Cortex of kidney (tissue), 1 donor: ENCODE data around the gene CABP4.
A peak's percentile ranks its signal among the peaks of the same experiment; 100 is the strongest.
"Not testable (repeated sequence)": the region's sequence is repeated elsewhere in the genome, so short reads cannot be mapped to it uniquely, and the experiment has no call there.

ENCODE experiments used
- DNase-seq: peaks from one replicate; lab custom pipeline; 2025; lab: John Stamatoyannopoulos, UW

The CABP4 gene

DNA sequence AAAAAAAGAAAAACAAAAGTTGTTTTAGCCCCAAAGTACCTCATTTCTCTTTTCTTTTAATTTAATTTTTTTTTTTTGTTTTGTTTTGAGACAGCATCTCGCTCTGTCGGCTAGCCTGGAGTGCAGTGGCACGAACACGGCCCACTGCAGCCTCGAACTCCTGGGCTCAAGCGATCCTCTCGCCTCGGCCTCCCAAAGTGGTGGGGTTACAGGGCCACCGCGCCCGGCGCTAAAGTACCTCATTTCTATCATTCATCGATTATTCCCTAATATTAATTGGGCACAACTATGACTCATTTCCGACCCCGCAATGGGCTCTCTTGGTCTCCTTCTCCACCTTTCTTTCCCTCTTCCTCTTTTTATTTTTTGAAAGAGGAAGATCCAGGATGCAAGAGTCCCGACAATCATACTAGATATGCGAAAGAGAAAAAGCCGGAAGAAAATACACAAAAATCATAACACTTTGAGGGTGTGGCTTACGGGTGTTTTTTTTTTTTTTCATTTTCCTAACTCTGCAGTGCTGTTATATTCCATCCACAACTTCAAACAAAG lies 27.2 kb downstream of the CABP4 start:
- no peak for DNase-seq

DNA sequence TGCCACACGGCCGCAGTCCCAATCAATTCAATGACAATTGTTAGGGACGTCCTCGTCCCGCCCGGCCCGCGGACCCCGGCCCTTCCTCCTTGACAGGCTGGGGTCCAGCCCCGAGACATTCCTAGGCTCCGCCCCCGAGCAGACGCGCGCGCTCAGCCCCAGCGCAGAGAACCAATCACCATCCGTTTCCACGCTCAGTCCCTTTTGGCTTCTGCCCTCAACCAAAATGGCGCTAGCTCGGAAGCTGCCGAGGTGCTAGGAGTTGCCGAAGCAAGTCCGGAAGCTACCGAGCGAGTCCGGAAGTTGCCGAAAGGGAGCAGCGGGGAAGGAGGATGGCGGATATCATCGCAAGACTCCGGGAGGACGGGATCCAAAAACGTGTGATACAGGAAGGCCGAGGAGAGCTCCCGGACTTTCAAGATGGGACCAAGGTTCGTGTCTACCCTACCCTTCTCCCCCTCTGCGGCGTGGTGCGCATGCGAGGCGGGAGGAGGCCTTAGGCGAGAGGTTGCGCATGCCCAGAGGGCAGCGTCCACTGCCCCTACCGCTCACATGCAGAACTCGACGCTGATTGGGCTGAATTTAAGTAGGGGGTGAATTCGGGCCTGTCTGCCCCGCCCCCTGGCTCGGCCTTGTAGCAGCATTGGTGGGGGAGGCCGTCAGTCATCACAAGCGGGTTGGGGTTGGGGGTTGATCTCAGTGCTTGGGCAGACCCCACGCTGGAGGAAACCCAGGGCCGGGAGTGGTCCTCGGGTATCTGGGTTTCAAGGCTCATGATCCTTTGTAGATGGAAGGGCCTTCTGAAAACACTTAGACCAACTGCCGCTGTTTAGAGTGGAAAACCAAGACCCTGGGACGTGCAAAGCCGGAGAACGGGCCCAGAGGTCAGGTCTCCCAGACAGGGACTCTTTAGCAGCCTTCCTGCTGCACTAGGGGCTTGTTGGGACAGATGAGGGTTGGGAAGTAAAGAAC lies 28.0 kb downstream of the CABP4 start, which contains the start of gene AIP:
Gene AIP (plus strand): TSS at position 200 of the 972 bp plus-strand sequence. CDS start 133 bp downstream, at position 333.
- DNase-seq: peak; percentile 91

GRCh38 chr11:67483831-67484665 lies 28.9 kb downstream of the CABP4 start:
- no peak for DNase-seq

DNA sequence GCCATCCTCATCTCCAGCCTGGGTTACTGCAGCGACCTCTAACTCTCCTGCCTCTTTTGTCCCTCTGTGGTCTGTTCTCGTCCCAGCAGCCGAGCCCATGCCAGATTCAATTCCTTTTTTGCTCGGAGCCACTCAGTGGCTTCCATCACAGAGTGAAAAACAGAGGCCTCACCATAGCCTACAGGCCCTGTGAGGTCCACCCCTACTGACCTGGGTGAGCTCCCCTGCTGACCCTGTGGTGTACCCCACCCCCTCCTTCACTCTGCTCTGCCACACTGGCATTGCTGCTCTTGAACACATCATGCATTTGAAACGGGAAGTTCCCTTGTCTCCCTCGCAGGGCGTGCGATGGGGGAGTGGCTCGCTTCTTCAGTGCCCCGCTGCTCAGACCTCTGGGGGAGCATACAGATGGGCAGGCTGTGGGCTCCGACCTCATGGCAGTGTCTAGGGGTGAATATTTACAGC lies 29.7 kb downstream of the CABP4 start:
- DNase-seq: no peak

DNA sequence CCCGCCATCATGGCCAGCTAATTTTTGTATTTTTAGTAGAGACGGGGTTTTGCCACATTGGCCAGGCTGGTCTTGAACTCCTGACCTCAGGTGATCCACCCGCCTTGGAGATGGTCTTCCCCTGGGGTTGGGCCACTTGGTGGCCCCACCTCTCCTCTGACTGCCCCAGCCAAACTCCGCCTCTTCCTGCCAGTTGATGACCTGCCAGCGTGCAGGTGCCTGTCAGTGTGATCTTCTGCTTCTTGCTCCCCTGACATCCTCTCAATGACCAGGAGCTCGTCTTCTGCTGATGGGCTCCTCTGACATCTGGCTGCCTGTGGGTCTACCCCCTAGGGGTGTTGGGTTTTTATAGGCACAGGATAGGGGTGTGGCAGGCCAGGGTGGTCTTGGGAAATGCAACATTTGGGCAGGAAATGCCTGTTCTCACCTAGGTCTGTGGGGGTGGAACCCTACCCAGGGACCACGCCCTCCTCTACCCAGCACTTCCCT lies 30.8 kb downstream of the CABP4 start:
- not testable (repeated sequence) for DNase-seq

DNA sequence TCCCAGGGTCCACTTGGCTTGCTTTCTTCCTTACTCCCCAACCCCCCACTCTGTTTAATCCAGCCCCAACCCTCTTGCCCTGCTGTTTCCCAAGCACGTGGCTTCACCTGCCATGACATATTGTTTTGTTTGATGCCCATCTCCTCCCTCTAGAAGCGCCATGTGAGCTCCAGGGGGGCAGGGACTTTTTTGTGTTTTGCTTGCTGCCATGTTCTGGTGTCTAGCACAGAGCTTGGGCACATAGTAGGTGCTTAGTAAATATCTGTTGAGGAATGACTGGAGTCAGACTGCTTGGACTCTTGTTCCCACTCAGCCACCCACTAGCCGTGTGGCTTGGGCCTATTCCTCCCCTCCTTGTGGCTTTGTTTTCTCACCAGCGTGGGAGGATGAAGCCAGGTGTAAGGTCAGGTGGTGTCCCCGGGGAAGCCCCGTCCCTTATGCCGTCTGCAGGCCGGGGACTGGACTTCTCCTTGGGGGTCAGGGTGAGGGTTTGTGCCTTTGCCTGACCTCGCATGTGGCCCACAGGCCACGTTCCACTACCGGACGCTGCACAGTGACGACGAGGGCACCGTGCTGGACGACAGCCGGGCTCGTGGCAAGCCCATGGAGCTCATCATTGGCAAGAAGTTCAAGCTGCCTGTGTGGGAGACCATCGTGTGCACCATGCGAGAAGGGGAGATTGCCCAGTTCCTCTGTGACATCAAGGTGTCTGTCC lies 31.5 kb downstream of the CABP4 start:
- DNase-seq: no peak

- no peak for DNase-seq
These were observed 34.2 kb downstream of the CABP4 start for GRCh38 chr11:67489203-67489884.

- DNase-seq: no peak
These were observed 35.0 kb downstream of the CABP4 start for GRCh38 chr11:67489885-67490726.

DNA sequence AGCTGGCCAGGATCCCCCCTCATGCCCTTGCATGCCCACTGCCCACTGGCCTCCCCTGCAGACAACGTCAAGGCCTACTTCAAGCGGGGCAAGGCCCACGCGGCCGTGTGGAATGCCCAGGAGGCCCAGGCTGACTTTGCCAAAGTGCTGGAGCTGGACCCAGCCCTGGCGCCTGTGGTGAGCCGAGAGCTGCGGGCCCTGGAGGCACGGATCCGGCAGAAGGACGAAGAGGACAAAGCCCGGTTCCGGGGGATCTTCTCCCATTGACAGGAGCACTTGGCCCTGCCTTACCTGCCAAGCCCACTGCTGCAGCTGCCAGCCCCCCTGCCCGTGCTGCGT lies 35.5 kb downstream of the CABP4 start:
- DNase-seq: no peak

DNA sequence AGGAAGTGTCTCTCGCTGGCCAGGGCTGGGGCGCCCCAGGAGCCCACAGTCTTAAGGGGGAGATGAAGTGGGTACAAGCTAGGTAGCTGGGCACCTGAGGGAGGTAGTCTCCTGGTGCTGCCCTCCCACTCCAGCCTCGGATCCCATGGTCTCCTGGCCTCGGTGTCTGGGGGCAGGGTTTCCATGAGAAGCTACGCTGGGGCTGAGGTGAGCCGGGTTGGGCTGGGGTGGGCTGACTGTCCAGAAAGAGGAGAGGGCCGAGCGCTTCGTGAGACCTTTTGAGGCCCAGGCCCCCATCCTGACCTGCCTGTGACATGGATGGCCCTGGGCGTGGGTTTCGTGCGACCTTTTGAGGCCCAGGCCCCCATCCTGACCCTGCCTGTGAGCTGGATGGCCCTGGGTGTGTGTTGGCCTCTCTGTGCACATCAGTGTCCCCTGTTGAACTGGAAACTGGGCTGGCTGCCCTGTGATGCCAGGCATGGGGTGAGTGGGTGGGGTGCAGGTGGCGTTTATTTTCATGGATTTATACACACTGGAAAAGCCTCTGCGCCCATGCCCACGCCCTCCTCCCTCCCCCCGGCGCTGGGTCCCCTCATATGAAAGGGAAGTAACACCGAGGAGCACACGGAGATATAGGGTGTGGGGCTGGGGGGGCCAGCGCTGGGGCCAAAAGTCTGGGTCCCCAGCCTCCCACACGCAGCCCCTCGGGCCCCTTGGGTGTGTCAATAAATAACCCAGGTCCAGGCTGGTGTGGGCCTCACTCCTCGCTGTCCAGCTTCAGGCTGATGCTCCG lies 36.3 kb downstream of the CABP4 start:
- DNase-seq: no peak

GRCh38 chr11:67492069-67492727 lies 37.0 kb downstream of the CABP4 start:
- DNase-seq: no peak

- no peak for DNase-seq
These were observed 37.8 kb downstream of the CABP4 start for GRCh38 chr11:67492801-67493547.

GRCh38 chr11:67493548-67494370 lies 38.6 kb downstream of the CABP4 start:
- no peak for DNase-seq

DNA sequence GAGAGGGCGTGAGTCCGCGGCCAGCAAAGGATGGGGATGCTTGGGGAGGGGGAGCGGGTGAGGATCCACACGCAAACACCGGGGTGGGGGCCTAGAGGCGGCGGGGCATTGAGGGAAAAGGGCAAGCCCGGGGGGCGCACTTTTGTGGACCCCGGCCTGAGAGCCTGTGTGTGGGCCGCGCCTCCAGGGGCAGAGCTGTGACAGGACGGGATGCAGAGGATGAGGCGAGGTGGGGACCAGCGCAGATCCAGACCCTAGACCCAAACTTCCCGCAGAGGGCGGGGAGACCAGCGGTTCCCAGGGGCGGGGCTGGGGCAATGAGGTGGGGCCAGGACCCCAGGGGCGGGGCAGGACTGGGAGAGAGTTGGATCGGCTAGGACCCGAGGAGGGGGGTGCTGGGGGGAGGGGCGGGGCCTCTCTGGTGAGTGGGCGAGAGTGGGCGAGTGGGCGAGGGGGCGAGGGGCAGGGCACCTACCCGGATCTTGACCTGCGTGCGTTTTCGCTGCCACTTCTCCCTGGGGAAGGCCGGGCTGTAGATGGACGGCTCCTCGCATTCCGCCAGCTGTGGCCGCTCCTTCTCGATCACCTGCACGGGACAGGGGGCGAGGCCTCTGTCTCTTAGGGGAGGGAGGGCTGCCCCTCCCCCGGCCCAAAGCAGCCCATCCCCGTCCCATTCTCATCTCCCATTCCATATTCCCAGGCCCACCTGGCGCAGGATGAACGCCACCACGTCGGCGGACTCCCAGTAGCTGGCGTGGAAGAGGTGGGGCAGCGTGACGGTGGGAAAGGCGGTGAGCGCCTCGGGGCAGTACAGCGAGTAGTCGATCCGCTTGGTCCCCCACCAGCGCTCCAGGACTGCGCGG lies 39.4 kb downstream of the CABP4 start:
- no peak for DNase-seq

DNA sequence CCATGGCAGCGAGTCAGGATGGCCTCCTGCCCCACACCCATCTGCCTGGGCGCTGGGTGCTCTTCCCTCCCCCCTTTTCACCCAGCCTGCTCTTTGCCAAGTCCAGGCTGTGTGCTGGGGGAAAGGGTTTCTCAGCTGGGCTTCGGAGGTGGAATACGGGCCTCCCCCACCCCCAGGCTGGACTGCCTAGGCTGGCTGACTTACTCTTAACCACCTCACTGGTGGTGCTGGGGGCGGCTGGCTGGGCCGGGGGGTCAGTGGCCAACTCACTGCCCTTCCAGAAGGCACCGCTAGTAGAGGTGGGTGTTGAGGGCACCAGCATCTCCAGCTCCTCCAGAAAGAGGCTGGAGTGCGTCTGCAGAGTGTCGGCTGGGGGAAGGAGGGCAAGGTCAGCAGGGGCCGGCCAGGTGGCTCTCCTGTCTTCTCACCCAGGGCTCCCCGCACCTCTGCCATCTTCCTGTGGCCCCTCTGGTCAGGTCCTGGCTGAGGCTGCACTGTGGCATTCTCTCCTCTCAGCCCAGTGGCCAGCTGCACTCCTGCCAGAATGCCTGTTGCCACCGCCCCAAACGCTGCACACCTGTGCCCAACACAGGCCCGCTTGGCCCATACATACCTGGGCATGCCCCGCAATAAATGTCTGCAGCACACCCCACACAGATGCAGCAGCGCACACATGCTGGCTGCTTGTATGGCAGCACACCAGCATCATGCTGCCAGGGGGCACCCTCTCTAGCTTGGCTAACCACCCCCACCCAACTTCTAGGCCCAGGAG lies 40.3 kb downstream of the CABP4 start:
- no peak for DNase-seq
